ENCODE results near the gene IFIT1.

- TF ChIP-seq CTCF (IDR thresholded peaks at IDR 0.05; ENCODE audit: poor library complexity, severe bottlenecking) (no peak), EP300 (conservative IDR thresholded peaks at IDR 0.05; ENCODE audit: poor library complexity, severe bottlenecking) (no peak), EZH2 (IDR thresholded peaks at IDR 0.05; ENCODE audit: borderline replicate concordance, insufficient read depth, low read length, poor library complexity, severe bottlenecking) (no peak), TAF1 (IDR thresholded peaks at IDR 0.05; ENCODE audit: low read depth) (no peak), RAD21 (conservative IDR thresholded peaks at IDR 0.05) (no peak), REST (IDR thresholded peaks at IDR 0.05; ENCODE audit: borderline replicate concordance) (no peak), POLR2AphosphoS5 (IDR thresholded peaks at IDR 0.05) (no peak), SMC3 (conservative IDR thresholded peaks at IDR 0.05; ENCODE audit: poor library complexity) (no peak)
Measured at GRCh38 chr10:89360157-89360556, 32.3 kb upstream of the IFIT1 start.

Data from neural cell (in vitro differentiated cells).